WERI-Rb-1 (cell line): Measurements from ENCODE around the gene HPCA.

Experiments used
- DNase-seq: peaks from one replicate; pipeline ENCODE4 v3.0.0-alpha.2; 2020
- H3K27ac ChIP-seq: fragments of 250-450 bp; sonication (Bioruptor Pico); 2 replicates; pipeline ENCODE4 v1.5.1; 2020; ENCODE audit warnings: mild to moderate bottlenecking, moderate library complexity
- H3K27me3 ChIP-seq: fragments of 250-450 bp; sonication (Bioruptor Pico); 2 replicates; pipeline ENCODE4 v1.5.1; 2021; ENCODE audit warnings: mild to moderate bottlenecking, low read depth, moderate library complexity; ENCODE audit not compliant: insufficient read depth, severe bottlenecking
- H3K36me3 ChIP-seq: fragments of 250-450 bp; sonication (Bioruptor Pico); 2 replicates; pipeline ENCODE4 v1.5.1; 2020; ENCODE audit warnings: mild to moderate bottlenecking, moderate library complexity
- H3K4me3 ChIP-seq: 2 replicates; pipeline ENCODE4 v1.5.1; 2011; ENCODE audit warnings: low read depth, mild to moderate bottlenecking, control low read depth, low read length
- H3K9me3 ChIP-seq: fragments of 250-450 bp; sonication (Bioruptor Pico); 2 replicates; pipeline ENCODE4 v1.5.1; 2021; ENCODE audit warnings: mild to moderate bottlenecking, moderate library complexity; ENCODE audit not compliant: severe bottlenecking
- CTCF ChIP-seq: IDR thresholded peaks from 2 replicates; pipeline ENCODE4 v1.5.1; 2011; ENCODE audit warnings: low read depth, mild to moderate bottlenecking, control low read depth, inconsistent platforms, low read length

HPCA gene

GRCh38 chr1:32864375-32865019 is 21.8 kb upstream of the HPCA start:
- Histone ChIP-seq H3K9me3 (no peaks in the 10 kb centered on the region), H3K27ac (no peak overlapping the region), H3K27me3 (no peaks in the 10 kb centered on the region), H3K4me3 (no peak overlapping the region), H3K36me3 (peaks cover 66% of the 10 kb centered on the region)
- no peak for TF ChIP-seq CTCF
- DNase-seq, result no peak

- no peak for DNase-seq
- H3K27ac ChIP-seq, result no peak overlapping the region
- no peak for TF ChIP-seq CTCF
- H3K9me3 ChIP-seq, result no peaks in the 10 kb centered on the region
- no peak overlapping the region for H3K4me3 ChIP-seq
- H3K27me3 ChIP-seq, result no peaks in the 10 kb centered on the region
- peaks cover 59% of the 10 kb centered on the region for H3K36me3 ChIP-seq
These were observed 20.5 kb upstream of the HPCA start for GRCh38 chr1:32865639-32866405.

- Histone ChIP-seq H3K27ac (no peak overlapping the region), H3K27me3 (no peaks in the 10 kb centered on the region), H3K9me3 (no peaks in the 10 kb centered on the region), H3K4me3 (no peak overlapping the region), H3K36me3 (peaks cover 45% of the 10 kb centered on the region)
- DNase-seq, result no peak
- no peak for TF ChIP-seq CTCF
These were observed 19.1 kb upstream of the HPCA start for GRCh38 chr1:32867151-32867550.

GRCh38 chr1:32867671-32868070 is 18.6 kb upstream of the HPCA start:
- no peak for DNase-seq
- no peak overlapping the region for H3K27ac ChIP-seq
- peaks cover 40% of the 10 kb centered on the region for H3K36me3 ChIP-seq
- no peaks in the 10 kb centered on the region for H3K27me3 ChIP-seq
- no peak overlapping the region for H3K4me3 ChIP-seq
- H3K9me3 ChIP-seq, result no peaks in the 10 kb centered on the region
- TF ChIP-seq CTCF, result no peak

- no peak for TF ChIP-seq CTCF
- Histone ChIP-seq H3K36me3 (peaks cover 36% of the 10 kb centered on the region), H3K9me3 (no peaks in the 10 kb centered on the region), H3K27ac (no peak overlapping the region), H3K27me3 (no peaks in the 10 kb centered on the region), H3K4me3 (no peak overlapping the region)
- DNase-seq, result no peak
These were observed 18.2 kb upstream of the HPCA start for GRCh38 chr1:32868085-32868484.
